PC-3 (cell line): ENCODE data around the gene EIF2AK3. TPM values are rescaled to one million over a fixed set of nuclear protein-coding genes. Genes with fewer than 3 reads are reported as not detected.

Experiments used
- ATAC-seq: fragments of 200-7000 bp; cut with Tn5 transposase; 2 replicates; pipeline ENCODE4 v1.9.1; 2020; ENCODE audit warnings: mild to moderate bottlenecking, moderate library complexity
- Bru-seq: library from RNA; stranded (reverse); fragments of 400-500 nt; gene quantifications from one replicate; lab custom pipeline; 2021; lab: Mats Ljungman, UMichigan
- BruChase-seq, 2 experiments: library from RNA; stranded (reverse); fragments of 400-500 nt; gene quantifications; one replicate each; lab custom pipeline; 2021; lab: Mats Ljungman, UMichigan
- BruUV-seq: library from RNA; stranded (reverse); fragments of 400-500 nt; replicated peaks from 2 replicates; lab custom pipeline; 2021; lab: Mats Ljungman, UMichigan
- CTCF ChIA-PET: fragments of 300-600 bp; sonication (Branson Sonifier 250); formaldehyde crosslinking; loops from one replicate; lab custom pipeline; 2022; ENCODE audit warnings: antibody characterized with exemption; lab: Charles Lee
- POLR2A ChIA-PET: fragments of 300-600 bp; sonication (Branson Sonifier 250); formaldehyde crosslinking; loops from one replicate; lab custom pipeline; 2022; ENCODE audit warnings: antibody characterized with exemption; ENCODE audit not compliant: unreplicated experiment; lab: Charles Lee
- DNase-seq: peaks from one replicate; pipeline ENCODE4 v3.0.0-alpha.2; 2015
- H2AFZ ChIP-seq: fragments of 300-600 bp; sonication (generic); 2 replicates; pipeline ENCODE4 v1.6.0; 2016; ENCODE audit warnings: antibody characterized with exemption, low read length
- H3F3A ChIP-seq: fragments of 300-600 bp; sonication (generic); one replicate; pipeline ENCODE4 v1.6.0; 2017; ENCODE audit warnings: antibody characterized with exemption, low read length, control low read depth, mild to moderate bottlenecking; ENCODE audit not compliant: unreplicated experiment
- H3K27ac ChIP-seq: fragments of 300-600 bp; sonication (generic); 2 replicates; pipeline ENCODE4 v1.5.1; 2016; ENCODE audit warnings: mild to moderate bottlenecking, low read length
- H3K27me3 ChIP-seq: fragments of 300-600 bp; sonication (generic); 2 replicates; pipeline ENCODE4 v1.6.1; 2016; ENCODE audit warnings: low read length, mixed read lengths
- H3K36me3 ChIP-seq: fragments of 300-600 bp; sonication (generic); 2 replicates; pipeline ENCODE4 v1.6.1; 2016; ENCODE audit warnings: low read depth, mixed run types, low read length, mixed read lengths
- H3K4me1 ChIP-seq: fragments of 300-600 bp; sonication (generic); 2 replicates; pipeline ENCODE4 v1.5.1; 2016; ENCODE audit warnings: low read length; ENCODE audit not compliant: insufficient read depth
- H3K4me2 ChIP-seq: fragments of 300-600 bp; sonication (generic); 2 replicates; pipeline ENCODE4 v1.6.0; 2016; ENCODE audit warnings: low read length
- H3K4me3 ChIP-seq: fragments of 300-600 bp; sonication (generic); 2 replicates; pipeline ENCODE4 v1.5.1; 2016; ENCODE audit warnings: mild to moderate bottlenecking, low read length, mixed read lengths
- H3K79me2 ChIP-seq: fragments of 300-600 bp; sonication (generic); 2 replicates; pipeline ENCODE4 v1.6.1; 2017; ENCODE audit warnings: low read length, mixed read lengths
- H3K9ac ChIP-seq: fragments of 300-600 bp; sonication (generic); 2 replicates; pipeline ENCODE4 v1.6.0; 2016; ENCODE audit warnings: mild to moderate bottlenecking, low read length
- H3K9me2 ChIP-seq: fragments of 300-600 bp; sonication (generic); replicated peaks from 2 replicates; pipeline ENCODE4 v1.6.1; 2016; ENCODE audit warnings: mixed run types, low read length, mixed read lengths
- H3K9me3 ChIP-seq: fragments of 300-600 bp; sonication (generic); 2 replicates; pipeline ENCODE4 v1.6.1; 2016; ENCODE audit warnings: low read length, mixed read lengths
- H4K20me1 ChIP-seq: fragments of 300-600 bp; sonication (generic); 2 replicates; pipeline ENCODE4 v1.6.1; 2016; ENCODE audit warnings: low read length, mixed read lengths
- EZH2 ChIP-seq: fragments of 300-600 bp; sonication (generic); IDR thresholded peaks from one replicate; pipeline ENCODE4 v1.6.1; 2017; ENCODE audit warnings: antibody characterized with exemption, mild to moderate bottlenecking, low read length; ENCODE audit not compliant: unreplicated experiment
- EZH2phosphoT487 ChIP-seq: fragments of 300-600 bp; sonication (generic); IDR thresholded peaks from 2 replicates; pipeline ENCODE4 v1.6.1; 2018; ENCODE audit warnings: mild to moderate bottlenecking, antibody characterized with exemption, low read length, borderline replicate concordance
- intact Hi-C: fragments of 100-400 bp; cut with micrococcal nuclease; formaldehyde crosslinking; loops from 2 replicates; pipeline ENCODE4 v1.9.0; 2023
- long read RNA-seq: library from polyadenylated mRNA; unstranded; transcript quantifications from one replicate; pipeline ENCODE4 v2.0.0, GENCODE V29; 2021; ENCODE audit not compliant: unreplicated experiment
- total RNA-seq: library from RNA; depleted of rRNA; stranded (reverse); fragments of >200 nt; gene quantifications from 2 replicates; pipeline ENCODE4 v1.2.3, GENCODE V29; 2014; rRNA removed
- TF ChIP-seq, protein P1 (sequence below): fragments of 300-600 bp; sonication (generic); conservative IDR thresholded peaks from 2 replicates; pipeline ENCODE4 v1.5.1; 2017; ENCODE audit warnings: antibody characterized with exemption, low read depth, mild to moderate bottlenecking, low read length

The EIF2AK3 gene
- 10.7 and 16.2 TPM in 2 replicates for total RNA-seq
- Bru-seq, nascent RNA = percentile 87 among the genes with signal in this experiment
- BruChase-seq, experiment 1, labeled RNA remaining after a 6-hour chase = percentile 79 among the genes with signal in this experiment
- BruChase-seq, experiment 2, labeled RNA remaining after a 2-hour chase = percentile 79 among the genes with signal in this experiment
- long read RNA-seq, full-length matches to known transcripts = 51 of 69 reads
- long read RNA-seq, partial matches to known transcripts = 8 of 69 reads
- long read RNA-seq, other reads (novel, unspliced or antisense) = 10 of 69 reads

DNA sequence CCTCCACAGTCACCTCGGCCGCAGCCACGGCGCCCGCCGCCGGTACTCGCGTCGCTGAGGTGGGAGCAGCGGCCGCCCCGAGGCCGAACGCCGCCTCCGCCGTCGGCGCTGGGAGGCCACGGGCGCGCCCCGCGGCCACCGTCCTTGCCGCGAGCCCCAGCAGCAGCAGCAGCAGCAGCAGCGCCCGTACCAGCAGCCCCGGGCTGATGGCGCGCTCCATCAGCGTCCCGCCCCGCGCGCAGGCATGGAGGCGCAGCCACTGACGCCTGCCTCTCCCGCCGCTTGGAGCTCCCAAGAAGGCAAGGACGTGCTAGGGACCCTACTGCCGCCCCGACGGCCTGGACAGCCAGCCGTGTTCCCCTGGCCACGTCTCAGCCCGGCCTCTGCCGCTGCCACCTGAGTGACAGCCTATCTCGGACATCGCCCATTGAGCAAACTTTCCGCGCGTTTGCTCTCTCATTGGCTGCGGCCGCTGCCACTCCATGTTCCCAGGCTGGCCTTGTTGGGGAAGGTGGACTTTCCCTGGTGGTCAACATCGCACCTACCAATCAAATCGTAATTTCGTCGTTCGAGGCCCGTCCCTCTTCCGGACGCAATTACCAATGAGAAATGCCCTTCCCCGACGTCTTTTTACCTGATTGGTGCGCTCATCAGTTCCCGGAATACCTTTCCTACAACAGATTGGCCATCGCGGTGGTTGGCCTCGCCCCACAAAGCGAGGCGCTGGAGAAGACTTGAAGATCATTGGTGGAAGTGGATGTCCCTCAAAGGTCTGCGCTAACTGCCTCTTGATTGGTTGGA lies at the start of gene EIF2AK3:
Gene EIF2AK3 (minus strand): TSS at position 410 of the 801 bp plus-strand sequence. CDS start 190 bp downstream, at position 220.
- CTCF ChIA-PET = no interaction called here
- Histone ChIP-seq H3K27me3 (no peaks in the 10 kb centered on the region), H2AFZ (peak within 1 kb of the TSS; percentile 84), H3K9me3 (no peaks in the 10 kb centered on the region), H3F3A (no peaks in the 10 kb centered on the region), H3K9me2 (no peaks in the 10 kb centered on the region), H3K27ac (peak within 1 kb of the TSS; percentile 88), H3K4me3 (peak within 1 kb of the TSS; percentile 74), H3K4me1 (peaks cover 22% of the 10 kb centered on the region), H3K9ac (peak within 1 kb of the TSS; percentile 77), H3K4me2 (peak within 1 kb of the TSS; percentile 84), H4K20me1 (peaks cover 5% of the 10 kb centered on the region; the same call in 1 of the 2 replicates), H3K36me3 (no peaks in the 10 kb centered on the region), H3K79me2 (peaks cover 45% of the 10 kb centered on the region)
- POLR2A ChIA-PET = interaction anchor here (0.6 to 1.3 kb wide), 2 partner anchors 14 to 27 kb away, joined by 5 read pairs; no protein-coding TSS in a partner anchor
- peak; percentile 85 for ATAC-seq
- intact Hi-C loops = loop anchor here (1.0 kb wide), 2 partner anchors 32 to 42 kb away; no protein-coding TSS in a partner anchor
- DNase-seq = peak; percentile 100
- TF ChIP-seq, protein P1, sequence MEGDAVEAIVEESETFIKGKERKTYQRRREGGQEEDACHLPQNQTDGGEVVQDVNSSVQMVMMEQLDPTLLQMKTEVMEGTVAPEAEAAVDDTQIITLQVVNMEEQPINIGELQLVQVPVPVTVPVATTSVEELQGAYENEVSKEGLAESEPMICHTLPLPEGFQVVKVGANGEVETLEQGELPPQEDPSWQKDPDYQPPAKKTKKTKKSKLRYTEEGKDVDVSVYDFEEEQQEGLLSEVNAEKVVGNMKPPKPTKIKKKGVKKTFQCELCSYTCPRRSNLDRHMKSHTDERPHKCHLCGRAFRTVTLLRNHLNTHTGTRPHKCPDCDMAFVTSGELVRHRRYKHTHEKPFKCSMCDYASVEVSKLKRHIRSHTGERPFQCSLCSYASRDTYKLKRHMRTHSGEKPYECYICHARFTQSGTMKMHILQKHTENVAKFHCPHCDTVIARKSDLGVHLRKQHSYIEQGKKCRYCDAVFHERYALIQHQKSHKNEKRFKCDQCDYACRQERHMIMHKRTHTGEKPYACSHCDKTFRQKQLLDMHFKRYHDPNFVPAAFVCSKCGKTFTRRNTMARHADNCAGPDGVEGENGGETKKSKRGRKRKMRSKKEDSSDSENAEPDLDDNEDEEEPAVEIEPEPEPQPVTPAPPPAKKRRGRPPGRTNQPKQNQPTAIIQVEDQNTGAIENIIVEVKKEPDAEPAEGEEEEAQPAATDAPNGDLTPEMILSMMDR = no peak
- TF ChIP-seq EZH2phosphoT487 (no peak), EZH2 (no peak)
- no TSS peak for BruUV-seq

DNA sequence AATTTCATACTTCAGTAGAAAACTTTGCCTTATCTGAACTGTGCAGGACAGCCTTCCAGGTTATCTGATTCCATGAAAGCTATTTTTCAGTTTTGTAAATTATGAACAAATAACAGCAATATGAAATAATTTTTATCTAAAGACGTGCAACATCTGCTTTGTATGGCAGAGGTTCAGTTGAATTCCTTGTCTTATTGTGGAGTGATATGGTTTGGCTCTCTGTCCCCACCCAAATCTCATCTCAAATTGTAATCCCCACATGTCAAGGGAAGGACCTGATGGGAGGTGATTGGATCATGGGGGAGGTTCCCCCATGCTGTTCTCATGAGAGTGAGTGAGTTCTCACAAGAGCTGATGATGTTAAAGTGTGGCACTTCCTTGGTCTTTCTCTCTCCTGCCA lies 46.1 kb upstream of the EIF2AK3 start:
- DNase-seq (no peak), ATAC-seq (no peak)
- POLR2A ChIA-PET = no interaction called here
- H3K4me2 ChIP-seq = no peak overlapping the region
- H3K4me1 ChIP-seq = peaks cover 13% of the 10 kb centered on the region
- no peaks in the 10 kb centered on the region for H3K36me3 ChIP-seq
- no peak overlapping the region for H3K9ac ChIP-seq
- H3F3A ChIP-seq = no peaks in the 10 kb centered on the region
- H2AFZ ChIP-seq = no peak overlapping the region
- CTCF ChIA-PET = no interaction called here
- H3K9me3 ChIP-seq = no peaks in the 10 kb centered on the region
- TF ChIP-seq EZH2phosphoT487 (no peak), EZH2 (no peak)
- TF ChIP-seq, protein P1 = no peak
- H4K20me1 ChIP-seq = no peaks in the 10 kb centered on the region
- H3K27ac ChIP-seq = no peak overlapping the region
- BruUV-seq = no TSS peak
- no peak overlapping the region for H3K4me3 ChIP-seq
- no peaks in the 10 kb centered on the region for H3K9me2 ChIP-seq
- H3K79me2 ChIP-seq = no peaks in the 10 kb centered on the region
- H3K27me3 ChIP-seq = no peaks in the 10 kb centered on the region
- intact Hi-C loops = no loop called here
